ENCODE data around the gene NETO2.
"Not testable (repeated sequence)": the region's sequence is repeated elsewhere in the genome, so short reads cannot be mapped to it uniquely, and the experiment has no call there.

NETO2 gene

DNA sequence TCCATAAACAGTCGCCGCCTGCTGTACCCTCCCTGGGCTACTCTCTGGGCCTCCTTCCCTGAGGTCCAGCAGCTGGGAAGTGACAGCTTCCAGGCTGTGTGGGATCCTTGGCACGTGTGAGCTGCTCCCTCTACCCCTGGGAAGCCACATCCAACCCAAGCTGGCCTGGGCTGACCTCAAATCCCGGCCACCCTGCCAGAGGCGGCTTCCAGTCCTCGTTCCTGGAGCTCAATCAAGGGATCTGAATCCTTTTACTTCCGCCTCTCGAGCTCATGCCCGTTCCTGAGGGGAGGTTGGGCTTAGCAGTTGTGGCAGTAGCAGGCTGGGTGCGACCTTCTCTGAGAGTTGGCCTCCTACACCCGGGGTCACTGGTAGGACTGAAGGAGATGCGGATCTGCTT, 82.5 kb downstream of the NETO2 start:
- TF ChIP-seq, protein P1, sequence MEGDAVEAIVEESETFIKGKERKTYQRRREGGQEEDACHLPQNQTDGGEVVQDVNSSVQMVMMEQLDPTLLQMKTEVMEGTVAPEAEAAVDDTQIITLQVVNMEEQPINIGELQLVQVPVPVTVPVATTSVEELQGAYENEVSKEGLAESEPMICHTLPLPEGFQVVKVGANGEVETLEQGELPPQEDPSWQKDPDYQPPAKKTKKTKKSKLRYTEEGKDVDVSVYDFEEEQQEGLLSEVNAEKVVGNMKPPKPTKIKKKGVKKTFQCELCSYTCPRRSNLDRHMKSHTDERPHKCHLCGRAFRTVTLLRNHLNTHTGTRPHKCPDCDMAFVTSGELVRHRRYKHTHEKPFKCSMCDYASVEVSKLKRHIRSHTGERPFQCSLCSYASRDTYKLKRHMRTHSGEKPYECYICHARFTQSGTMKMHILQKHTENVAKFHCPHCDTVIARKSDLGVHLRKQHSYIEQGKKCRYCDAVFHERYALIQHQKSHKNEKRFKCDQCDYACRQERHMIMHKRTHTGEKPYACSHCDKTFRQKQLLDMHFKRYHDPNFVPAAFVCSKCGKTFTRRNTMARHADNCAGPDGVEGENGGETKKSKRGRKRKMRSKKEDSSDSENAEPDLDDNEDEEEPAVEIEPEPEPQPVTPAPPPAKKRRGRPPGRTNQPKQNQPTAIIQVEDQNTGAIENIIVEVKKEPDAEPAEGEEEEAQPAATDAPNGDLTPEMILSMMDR (conservative IDR thresholded peaks at IDR 0.05): no peak
- TF ChIP-seq ZFX (IDR thresholded peaks at IDR 0.05): no peak
- no peak overlapping the region for H3K27ac ChIP-seq

DNA sequence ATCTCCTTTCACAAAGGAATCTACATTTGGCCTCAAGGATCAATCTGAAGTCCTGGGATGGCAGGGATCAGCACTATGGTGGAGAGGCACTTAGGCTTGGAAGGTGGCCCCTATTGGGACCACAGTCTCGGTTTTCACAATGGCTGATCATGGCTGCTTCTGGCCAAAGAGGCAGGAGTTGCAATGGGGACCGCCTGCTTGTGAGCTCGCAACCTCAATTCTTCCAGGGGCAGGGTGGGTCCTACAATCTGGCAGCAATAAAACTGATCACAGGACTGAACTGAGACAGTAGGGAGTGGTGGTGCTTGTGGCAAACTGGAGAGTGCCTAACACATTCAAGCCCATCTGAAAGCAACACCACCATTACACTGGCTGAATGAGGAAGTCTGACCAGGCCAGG, 83.1 kb downstream of the NETO2 start:
- TF ChIP-seq, protein P1 (conservative IDR thresholded peaks at IDR 0.05): no peak
- TF ChIP-seq ZFX (IDR thresholded peaks at IDR 0.05): no peak
- H3K27ac ChIP-seq: no peak overlapping the region

DNA sequence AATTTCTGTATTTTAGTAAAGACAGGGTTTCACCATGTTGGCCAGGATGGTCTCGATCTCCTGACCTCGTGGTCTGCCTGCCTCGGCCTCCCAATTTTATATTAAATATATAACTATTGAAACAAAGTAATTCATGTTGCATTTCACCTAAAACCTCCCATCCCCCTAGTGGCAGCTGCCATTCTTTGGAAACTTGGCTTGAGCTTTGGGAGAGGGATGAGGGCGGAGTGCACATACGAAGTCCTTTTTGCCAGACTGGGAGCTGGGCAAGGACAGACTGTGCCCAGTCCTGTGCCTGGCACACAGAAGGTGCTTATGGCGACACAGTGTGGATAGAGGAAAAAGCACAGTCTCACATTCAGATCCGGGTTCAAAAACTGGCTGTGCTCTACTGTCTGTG, 83.8 kb downstream of the NETO2 start:
- no peak for TF ChIP-seq ZFX (IDR thresholded peaks at IDR 0.05)
- TF ChIP-seq, protein P1 (conservative IDR thresholded peaks at IDR 0.05): no peak; the same call in 1 of the 2 replicates
- peak overlapping the region; percentile 72; the same call in 1 of the 2 replicates for H3K27ac ChIP-seq

DNA sequence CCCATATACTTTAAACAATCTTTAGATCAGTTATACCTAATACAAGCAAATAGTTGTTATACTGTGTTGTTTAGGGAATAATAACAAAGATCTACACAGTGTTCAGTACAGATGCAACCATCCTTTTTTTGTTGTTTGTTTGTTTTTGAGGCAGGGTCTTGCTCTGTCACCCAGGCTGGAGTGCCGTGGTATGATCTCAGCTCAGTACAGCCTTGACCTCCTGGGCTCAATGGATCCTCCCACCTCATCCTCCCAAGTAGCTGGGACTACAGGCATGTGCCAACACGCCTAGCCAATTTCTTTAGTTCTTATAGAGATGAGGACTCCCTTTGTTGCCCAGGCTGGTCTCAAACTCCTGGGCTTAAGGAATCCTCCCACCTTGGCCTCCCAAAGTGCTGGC, 84.6 kb downstream of the NETO2 start:
- H3K27ac ChIP-seq: peak overlapping the region; percentile 72

DNA sequence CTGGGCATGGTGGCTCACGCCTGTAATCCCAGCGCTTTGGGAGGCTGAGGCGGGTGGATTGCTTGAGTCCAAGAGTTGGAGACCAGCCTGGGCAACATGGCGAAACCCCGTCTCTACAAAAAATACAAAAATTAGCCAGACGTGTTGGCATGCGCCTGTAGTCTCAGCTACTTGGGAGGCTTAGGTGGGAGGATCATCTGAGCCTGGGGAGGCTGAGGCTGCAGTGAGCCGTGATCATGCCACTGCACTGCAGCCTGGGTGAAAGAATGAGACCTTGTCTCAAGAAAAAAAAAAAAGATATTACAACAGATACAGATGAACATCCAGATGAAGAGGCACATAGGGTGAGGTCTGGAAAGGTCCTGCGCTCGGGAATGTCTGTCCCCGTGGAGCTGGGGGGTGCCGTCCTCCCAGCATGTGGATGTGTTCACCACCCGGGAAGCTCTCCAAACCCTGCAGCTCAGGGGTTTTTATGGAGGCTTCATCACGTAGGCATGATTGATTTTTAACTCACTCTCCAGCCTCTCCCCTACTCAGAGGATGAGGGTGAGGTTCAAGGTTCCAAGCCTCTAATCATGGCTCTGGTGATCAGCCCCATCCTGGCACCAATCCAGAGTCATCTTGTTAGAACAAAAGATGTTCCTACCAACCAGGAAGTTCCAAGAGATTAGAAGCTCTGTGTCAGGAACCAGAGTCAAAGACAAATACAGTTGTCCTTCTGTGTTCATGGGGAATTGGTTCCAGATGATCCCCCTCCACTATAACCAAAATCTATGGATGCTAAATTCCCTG, 85.3 kb downstream of the NETO2 start:
- peak overlapping the region; percentile 72 for H3K27ac ChIP-seq

DNA sequence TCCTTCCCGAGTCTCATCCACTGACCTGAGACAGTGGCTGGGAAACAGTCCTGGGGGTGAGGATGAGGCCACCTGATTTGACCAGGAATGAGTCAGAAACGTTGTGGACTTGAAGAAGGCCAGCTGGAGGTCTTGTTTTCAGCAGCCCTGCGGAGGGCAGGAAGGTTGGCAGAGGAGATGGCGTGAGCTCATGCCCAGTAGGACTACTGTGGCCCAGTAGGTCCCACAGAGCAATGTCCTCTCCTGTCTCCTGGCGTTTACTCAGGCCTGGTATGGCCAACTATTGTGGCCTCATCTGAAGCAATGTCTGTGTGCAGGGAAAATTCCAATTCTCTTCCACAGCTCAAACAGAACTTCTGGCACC, 86.1 kb downstream of the NETO2 start:
- peak overlapping the region; percentile 72 for H3K27ac ChIP-seq
- TF ChIP-seq, protein P1 (conservative IDR thresholded peaks at IDR 0.05): no peak
- TF ChIP-seq ZFX (IDR thresholded peaks at IDR 0.05): no peak

More for the DNA sequence above, 85.3 kb downstream of the NETO2 start:
- TF ChIP-seq ZFX (IDR thresholded peaks at IDR 0.05): no peak
- TF ChIP-seq, protein P1 (conservative IDR thresholded peaks at IDR 0.05): no peak

DNA sequence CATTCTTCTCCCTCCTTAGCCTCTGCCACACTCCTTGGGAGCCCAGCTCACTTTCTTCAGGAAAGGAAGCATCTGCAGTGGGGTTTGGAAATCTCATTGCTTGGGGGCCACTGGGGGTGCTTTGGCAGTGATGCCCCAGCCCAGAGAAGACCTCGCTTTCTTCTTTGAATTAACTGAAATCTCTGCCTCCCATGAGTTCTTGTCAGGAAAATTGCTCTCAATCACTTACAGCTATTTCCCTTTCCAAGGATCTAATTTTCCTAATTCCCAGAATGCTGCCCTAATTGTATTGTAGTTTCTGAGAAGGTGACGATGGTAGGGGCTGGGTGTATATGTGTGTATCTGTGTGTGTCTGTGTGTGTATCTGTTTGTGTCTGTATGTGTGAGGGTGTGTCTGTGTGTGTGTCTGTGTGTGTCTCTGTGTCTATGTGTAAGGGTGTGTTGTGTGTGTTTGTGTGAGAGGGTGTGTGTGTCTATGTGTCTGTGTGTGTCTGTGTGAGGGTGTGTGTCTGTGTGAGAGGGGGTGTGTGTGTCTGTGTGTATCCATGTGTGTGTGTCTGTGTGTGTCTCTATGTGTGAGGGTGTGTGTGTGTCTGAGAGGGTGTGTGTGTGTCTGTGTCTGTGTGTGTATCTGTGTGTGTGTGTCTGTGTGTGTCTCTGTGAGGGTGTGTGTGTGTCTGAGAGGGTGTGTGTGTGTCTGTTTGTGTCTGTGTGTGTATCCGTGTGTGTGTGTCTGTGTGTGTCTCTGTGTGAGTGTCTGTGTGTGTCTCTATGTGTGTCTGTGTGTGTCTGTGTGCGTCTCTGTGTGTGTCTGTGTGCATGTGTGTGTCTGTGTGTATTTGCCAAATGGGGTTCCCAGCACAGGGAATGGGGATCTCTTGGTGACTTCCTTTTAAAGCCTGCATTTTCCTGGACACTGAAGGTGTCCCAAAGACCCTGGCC, 86.8 kb downstream of the NETO2 start:
- peak overlapping the region; percentile 72 for H3K27ac ChIP-seq
- TF ChIP-seq ZFX (IDR thresholded peaks at IDR 0.05): no peak
- TF ChIP-seq, protein P1 (conservative IDR thresholded peaks at IDR 0.05): no peak

DNA sequence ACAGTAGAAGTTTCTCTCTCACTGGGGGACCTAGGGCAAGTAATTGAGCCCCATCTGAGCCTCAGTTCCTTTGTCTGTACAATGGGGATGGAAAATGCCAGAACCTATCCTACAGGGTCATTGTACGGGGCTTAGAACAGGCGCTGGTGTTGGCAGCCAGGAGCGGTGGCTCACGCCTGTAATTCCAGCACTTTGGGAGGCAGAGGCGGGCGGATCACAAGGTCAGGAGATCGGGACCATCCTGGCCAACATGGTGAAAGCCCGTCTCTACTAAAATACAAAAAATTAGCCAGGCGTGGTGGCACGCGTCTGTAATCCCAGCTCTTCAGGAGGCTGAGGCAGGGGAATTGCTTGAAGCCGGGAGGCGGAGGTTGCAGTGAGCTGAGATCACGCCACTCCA, 87.7 kb downstream of the NETO2 start:
- not testable (repeated sequence) for H3K27ac ChIP-seq
